G401 (cell line): ENCODE data around the gene PRC1. TPM values are rescaled to one million over a fixed set of nuclear protein-coding genes. Genes with fewer than 3 reads are reported as not detected.

Experiments used
- DNase-seq: peaks from one replicate; pipeline ENCODE4 v3.0.0-alpha.2; 2015; ENCODE audit warnings: low spot score
- in situ Hi-C: cut with HindIII; loops from 2 replicates; pipeline ENCODE4 v1.10.0; 2016; ENCODE audit warnings: low sequenced_read_pairs, mixed read lengths
- total RNA-seq: library from RNA; depleted of rRNA; stranded (reverse); fragments of >200 nt; shearing (Covaris generic); gene quantifications from 2 replicates; pipeline ENCODE4 v1.2.3, GENCODE V29; 2014

PRC1 gene
- total RNA-seq, 1 experiment from 2014 or later: 138 TPM

DNA sequence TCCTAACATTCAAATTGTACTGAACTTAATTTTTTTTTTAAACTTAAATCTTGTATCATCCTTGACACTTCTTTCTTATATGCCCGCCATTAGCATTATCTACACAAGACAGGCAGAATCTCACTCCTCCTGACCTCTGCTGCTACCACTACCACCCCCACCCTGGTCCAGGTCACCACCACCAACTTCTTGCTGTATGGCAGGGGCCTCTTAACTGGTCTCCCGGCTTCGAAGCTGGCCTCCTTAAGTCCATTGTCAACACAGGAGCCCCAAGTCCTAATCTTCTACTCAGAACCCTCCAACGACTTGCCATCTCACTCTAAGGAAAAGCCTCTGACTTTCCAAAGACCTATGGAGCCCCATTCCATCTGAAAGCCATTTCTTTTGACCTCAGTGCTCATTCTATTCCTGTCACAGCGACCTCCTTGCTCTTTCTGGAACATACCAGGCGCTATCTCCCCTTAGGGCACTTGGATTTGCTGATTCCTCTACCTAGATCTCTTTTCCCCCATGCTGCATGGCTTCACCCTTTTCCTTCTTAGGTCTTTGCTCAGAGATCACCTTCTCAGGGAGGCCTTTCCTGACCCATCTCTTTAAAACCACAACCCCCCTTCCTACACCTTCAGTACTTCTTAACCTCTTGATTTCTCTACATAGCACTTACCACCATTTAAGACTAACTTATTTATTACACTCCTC lies 2.6 kb downstream of the PRC1 start:
- no peak for DNase-seq
- in situ Hi-C loops: no loop called here

DNA sequence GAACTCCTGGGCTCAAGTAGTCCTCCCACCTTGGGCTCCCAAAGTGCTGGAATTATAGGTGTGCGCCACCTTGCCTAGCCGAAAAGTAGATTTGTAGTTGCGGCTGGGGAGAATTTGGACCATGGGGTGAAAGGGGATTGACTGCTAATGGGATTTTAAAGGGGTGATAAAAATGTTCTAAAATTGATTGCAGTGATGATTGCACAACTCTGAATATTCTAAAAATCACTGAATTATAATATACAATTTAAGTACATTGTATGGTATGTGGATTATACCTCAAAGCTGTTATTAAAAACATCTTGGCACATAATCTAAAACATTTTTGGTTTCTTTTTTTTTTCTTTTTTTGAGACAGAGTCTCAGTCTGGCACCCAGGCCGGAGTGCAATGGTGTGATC lies 3.9 kb downstream of the PRC1 start:
- in situ Hi-C loops: no loop called here

DNA sequence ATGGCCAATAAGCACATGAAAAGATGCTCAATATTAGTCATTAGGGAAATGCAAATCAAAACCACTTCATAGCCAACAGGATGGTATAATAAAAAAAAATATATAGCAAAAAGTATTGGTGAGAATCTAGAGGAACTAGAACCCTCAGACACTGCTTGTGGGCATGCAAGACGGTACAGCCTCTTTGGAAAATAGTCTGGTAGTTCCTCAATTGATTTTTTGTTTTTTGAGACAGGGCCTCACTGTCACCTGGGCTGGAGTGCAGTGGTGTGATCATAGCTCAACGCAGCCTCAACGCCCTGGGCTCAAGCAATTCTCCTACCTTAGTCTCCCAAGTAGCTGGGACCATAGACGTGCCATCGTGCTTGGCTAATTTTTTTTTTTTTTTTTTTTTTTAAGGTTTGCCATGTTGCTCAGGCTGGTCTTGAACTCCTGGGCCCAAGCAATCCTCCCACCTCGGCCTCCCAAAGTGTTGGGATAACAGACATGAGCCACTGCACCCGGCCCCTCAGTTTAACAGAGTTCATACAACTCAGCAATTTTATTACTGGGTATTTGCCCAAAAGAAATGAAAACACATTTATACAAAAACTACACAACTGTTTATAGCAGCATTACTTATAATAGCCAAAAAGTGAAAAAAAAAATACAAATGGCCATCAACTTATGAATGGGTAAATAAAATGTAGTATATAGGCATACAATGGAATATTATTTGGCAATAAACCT lies 5.1 kb downstream of the PRC1 start:
- DNase-seq: no peak
- in situ Hi-C loops: no loop called here

More for the DNA sequence above, 3.9 kb downstream of the PRC1 start:
- no peak for DNase-seq

DNA sequence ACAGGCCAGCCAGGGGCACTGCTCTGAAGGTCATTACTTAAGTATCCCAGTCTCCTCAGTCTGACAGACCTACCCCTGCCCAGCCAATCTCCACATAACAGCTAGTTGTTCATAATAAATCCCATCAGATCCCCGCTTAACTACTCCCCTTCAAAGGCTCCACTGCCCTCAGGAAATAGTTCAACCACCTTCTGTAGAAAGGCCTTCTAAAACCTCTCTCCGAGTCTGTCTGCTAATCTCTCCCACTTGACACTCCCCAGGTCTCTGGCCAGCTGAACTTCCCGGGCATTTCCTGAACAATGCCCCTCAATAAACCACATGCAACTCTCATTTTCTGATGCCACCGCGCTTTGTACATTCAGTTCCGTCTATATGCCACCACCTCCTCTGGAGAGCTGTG lies 6.0 kb downstream of the PRC1 start:
- no peak for DNase-seq
- in situ Hi-C loops: no loop called here

DNA sequence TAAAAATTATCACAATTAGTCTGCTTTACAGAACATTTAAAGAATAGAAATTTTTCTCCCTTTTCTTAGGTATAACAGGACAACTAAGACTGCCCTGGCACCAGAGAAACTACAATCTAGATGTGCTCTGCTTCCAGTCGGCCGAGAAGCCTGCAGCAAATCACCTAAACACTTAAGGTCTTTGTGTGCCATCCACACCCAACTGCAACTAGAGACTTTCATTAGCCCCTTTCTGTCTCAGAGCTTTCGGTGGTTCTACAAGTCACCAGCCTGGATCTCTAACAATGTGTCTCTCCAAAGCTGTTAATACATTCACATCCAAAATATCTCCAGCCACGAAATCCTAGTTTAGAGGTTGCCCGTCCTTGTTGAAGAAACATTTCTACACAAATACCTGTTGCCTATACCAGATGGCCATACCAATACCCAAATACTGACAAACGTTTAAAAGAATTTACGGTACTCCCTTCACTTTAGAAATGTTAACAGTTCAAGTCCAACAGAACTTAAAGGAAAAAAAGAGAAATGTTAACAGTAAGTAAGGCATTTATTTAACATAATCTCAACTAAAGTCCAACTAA lies 6.7 kb downstream of the PRC1 start:
- DNase-seq: no peak
- in situ Hi-C loops: no loop called here

DNA sequence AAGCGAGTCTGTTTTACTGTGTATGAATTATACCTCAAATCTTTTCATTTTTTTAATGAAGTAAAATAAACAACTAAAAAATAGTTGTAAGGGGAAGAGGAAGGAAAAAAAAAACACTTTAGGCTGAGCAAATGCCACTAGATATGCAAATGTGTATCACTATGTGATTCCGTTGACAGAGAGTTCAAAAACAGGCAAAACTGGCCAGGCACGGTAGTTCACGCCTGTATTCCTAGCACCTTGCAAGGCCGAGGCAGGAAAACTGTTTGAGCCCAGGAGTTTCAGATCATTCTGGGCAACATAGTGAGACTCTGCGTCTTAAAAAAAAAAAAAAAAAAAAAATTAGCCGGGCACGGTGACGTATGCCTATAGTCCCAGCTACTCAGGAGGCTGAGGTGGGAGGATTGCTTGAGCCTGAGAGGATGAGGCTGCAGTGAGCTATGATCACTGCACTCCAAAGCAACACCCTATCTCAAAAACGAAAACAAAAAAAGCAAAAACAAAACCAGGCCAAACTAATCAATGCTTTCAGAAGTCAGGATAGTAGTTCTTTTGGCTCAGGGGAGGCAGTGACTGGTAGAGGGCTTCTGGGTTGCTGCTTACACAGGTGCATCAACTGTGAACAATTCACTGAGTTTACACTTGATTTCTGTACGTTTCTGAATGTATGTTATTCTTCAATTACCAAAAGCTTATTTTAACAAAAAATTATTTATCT lies 7.4 kb downstream of the PRC1 start:
- in situ Hi-C loops: no loop called here

DNA sequence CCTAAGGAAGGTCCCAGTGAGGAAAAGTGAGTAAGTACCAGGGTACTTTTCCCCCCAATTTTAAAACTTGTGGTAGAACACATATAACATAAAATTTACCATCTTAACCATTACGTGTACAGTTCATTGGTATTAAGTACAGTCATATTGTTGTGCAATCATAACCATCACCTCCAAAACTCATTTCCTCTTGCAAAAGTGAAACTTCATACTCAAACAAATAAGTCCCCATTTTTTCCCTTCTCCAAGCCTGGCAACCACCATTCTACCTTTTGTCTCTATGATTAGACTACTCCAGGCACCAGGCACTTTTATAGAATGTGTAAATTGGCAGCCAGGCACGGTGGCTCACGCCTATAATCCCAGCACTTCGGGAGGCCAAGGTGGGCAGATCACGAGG lies 12.2 kb downstream of the PRC1 start:
- DNase-seq: no peak
- in situ Hi-C loops: no loop called here

More for the DNA sequence above, 7.4 kb downstream of the PRC1 start:
- DNase-seq: no peak

DNA sequence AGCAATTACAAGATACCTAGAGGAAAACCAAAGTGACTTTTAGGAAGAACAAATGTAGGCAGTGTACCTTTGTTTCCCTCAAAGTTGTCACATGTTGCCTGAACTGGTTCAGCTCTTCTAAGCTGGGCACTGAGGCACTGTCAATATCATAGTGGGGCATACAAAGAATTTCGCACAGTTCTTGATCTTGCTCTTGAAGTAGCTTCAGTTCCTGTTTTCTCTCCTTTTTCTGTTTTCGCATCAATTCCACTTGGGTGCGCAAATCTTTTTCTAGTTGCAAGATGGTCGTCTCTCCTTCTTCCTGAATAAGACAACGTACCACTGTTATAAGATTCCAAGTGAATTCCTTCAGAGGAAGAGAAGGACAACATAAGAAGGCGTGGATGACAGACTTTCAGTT lies 12.7 kb downstream of the PRC1 start:
- DNase-seq: no peak
- in situ Hi-C loops: no loop called here

DNA sequence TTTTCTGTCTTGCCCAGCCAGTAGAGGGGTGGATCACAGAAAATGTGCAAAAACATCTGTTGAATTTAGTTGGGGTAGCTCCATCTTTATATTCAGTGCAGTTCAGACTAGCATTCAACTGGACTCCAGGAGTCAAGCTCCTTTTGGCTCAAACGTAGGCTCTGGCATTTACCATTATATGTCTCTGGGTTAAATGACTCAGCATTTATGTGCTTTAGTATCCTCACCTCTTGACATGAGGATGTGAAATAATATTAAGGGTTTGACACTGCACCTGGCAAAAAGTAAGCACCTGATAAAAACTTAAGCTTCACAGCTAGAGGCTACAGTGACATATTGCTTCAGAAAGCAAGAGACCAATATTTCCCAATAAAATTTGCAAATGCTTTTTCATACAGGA lies 14.8 kb downstream of the PRC1 start:
- in situ Hi-C loops: no loop called here
- DNase-seq: no peak

DNA sequence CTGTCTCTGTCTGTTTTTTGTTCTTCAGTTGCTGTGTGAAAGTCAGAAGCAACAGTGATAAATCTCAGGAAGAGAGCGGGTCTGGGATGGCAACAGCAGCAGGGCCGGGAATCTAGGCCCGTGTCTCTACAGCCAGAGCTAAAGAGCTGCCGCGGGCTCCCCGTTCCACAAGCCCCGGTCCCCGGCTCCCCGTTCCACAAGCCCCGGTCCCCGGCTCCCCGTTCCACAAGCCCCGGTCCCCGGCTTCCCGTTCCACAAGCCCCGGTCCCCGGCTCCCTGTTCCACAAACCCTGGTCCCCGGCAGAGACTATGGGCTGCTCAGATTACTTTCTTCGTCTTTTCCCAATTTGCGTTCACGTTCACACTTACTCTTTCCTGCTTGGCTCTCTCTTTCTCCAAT lies 20.1 kb downstream of the PRC1 start:
- in situ Hi-C loops: no loop called here
- DNase-seq: no peak

DNA sequence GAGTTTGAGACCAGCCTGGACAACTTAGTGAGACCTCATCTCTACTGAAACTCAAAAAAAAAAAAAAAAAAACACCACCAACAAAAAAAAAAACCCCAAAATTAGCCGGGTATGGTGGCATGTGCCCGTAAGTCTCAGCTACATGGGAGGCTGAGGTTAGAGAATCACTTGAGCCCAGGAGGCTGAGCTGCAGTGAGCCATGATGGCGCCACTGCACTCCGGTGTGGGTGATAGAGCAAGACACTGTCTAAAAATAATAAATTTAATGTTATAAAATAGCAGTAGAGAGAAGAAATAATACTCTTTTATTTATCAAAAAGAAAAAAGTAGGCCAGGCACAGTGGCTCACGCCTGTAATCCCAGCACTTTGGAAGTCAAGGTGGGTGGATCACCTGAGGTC lies 22.2 kb downstream of the PRC1 start:
- in situ Hi-C loops: no loop called here
- DNase-seq: no peak

DNA sequence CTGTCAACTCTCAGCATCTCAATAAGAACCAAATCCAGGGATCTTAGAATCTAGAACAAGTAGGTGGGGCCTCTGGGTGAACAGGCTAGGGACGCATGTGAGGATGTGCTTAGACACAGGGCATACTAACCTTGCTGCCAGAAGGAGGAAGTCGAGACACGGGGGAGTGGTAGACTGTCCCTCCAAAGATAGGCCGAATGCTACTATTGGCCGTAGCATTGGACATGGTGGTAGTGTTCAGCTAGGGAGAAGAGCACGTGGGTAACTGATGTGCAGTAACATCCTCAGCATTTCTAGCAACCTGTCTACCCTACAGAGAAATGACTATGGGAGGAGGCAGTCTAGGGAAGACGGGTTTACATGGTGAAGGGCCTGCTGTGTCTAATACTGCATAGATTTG lies 24.1 kb downstream of the PRC1 start:
- DNase-seq: no peak
- in situ Hi-C loops: no loop called here

DNA sequence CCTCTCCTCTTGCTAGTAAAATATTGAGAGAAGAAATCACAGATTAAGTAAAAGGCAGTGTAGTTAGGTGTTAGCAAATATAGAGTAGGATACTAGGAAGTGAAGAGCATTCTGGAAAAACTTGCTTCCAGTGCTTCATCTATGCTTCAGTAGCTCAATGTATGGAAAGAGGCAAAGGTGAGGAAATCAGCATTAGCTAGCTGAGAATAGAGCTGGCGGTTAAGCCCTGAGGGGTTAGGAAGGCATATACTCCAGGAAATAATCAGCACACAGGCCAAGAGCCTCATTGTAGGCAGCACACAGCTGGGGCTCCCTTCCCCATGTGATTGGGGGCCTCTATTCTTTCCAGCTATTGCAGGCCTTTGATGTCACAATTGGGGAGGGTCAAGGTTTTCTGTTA lies 25.9 kb downstream of the PRC1 start:
- in situ Hi-C loops: no loop called here

DNA sequence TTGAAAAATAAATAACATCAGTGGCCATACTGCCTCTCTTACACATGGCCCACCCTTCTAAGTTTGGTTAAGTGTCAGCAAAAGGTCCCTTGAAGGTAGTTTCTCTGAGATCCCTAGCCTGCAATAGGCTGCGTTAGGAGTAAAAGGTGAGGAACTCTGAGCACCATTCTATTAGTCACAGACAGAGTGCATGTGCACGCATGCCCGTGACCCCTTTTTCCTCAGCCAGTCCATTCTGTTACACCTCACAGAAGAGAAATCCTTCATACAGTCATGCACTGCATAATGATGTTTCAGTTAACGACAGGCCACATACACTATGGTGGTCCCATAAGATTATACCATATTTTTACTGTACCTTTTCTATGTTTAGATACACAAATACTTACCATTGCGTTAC lies 27.1 kb downstream of the PRC1 start:
- no peak for DNase-seq
- in situ Hi-C loops: no loop called here

More for the DNA sequence above, 25.9 kb downstream of the PRC1 start:
- DNase-seq: no peak

DNA sequence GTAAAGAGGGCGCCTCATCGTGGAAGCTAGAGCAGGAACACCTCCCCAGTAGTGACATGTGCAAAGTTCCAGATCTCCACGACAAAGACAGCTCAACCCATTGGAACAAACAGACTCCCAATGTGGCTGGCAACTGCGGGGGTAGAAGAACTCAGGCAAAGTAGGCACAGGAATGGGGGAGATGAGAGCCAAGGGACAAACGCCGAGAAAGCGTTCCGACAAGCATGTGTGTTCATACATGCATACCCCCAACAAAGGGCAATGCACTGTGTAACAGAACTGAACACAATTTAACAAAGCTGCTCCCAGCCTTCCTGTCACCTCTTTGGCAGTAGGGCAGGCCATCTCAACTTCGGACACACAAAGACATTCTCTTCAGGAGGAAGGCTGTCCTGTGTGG lies 28.1 kb downstream of the PRC1 start:
- in situ Hi-C loops: no loop called here
- DNase-seq: no peak

DNA sequence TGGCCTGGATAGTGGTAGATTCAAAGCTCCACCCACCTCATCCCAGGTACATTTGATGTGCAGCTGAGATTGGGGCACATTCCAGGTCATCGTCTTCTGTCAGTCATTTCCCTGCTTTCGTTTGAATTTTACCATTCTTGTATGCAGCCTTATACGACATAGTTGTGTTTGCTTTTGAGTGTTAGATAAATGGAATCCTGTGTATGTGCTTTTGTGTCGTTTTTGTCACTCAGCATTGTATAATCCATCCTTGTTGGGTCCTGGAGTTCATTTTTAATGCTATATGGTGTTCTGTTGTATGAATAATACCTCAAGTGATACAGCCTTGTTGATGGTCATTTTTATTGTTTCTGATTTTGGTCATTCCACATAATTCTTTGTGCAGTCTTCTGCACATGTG lies 32.3 kb downstream of the PRC1 start:
- in situ Hi-C loops: no loop called here
- DNase-seq: no peak

DNA sequence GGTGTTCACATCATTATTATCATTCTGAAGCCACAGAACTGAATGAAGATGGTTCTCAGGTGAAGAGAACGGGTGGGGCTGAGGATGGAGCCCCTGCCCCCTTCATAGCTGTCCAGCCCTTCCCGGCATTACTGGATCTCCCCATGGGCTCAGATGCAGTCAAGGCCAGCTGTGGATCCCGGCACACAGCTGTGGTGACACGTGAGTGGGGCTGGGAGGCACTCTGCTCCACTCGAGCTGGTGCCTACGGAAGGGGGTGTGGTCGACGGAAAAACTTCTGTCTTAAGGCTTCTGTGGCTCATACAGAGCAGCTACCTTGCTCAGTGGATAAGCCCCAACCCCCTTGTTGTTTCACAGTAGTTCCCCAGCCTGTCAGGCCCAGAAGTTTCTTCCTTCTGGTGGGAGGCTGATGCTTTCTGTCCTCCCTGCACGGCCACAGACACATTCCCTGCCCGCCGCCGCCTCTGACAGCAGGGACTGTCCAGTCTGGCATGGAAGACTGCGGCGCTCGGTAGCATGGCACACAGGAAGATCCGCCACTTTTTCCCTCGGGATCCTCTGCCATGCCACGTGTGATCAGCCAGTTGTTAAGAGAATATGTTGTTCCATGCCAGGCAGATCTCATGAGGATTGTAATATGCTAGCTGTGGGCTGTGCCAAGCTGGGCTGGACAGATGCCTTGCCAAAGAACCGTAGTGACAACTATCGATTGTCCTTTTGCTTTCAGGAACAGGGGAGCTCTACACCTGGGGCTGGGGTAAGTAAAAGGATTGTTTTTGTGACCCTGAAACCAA lies 33.8 kb downstream of the PRC1 start:
- in situ Hi-C loops: no loop called here
- DNase-seq: no peak

DNA sequence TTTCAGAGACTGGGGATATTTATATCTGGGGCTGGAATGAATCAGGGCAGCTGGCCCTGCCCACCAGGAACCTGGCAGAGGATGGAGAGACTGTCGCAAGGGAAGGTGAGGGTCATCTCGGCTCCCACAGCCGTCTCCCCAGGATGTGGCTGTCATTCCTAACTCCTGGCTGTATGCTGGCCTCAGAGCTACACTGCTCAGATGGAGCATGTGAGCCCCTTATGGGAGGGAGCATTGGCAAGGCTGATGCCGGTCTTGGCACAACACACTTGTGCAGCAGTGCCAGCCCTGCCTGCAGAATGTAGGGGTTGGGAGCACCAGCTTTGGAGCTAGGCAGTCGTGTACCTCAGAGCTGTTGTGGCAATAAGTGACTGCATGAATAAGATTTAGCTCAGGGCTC lies 34.4 kb downstream of the PRC1 start:
- peak; percentile 93 for DNase-seq
- in situ Hi-C loops: no loop called here

DNA sequence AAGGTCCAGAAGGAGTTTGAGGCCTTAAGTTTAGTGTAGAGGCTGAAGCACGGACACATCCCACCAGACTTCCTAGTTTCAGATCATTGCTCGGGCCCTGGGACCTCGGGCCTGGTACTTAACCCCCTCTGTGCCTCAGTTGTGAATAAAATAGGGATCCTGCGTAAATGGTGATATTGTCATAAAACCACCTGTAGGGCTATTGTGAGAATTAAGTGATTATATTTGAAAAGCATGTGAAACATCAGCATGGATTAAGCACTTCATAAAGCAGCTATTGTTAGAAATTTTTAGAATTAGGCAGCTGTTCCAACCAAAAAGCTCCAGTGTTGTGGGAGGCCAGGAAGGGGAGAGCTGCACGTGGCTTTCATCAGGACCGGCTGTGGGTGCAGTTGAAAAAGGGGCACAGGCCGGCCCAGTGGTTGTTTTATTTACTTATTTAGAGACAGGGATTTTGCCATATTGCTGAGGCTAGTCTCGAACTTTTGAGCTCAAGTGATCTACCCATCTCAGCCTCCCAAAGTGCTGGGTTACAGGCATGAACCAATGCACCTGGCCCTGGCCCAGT lies 35.2 kb downstream of the PRC1 start:
- in situ Hi-C loops: no loop called here
- no peak for DNase-seq
